Uterus (tissue), 2 donors: ENCODE measurements around the gene CEMIP.

Source experiments
- CTCF ChIP-seq, 4 experiments: fragments of 200-600 bp in 2 of 4; fragments of 450-650 bp in 2 of 4; sonication (generic) in 2 of 4; IDR thresholded peaks; one replicate each; pipeline ENCODE4 v1.5.1; 2016 to 2019; ENCODE audit warnings: antibody characterized with exemption in 4 of 4, mild to moderate bottlenecking in 2 of 4, moderate library complexity in 1 of 4
- POLR2A ChIP-seq, 2 donors: fragments of 450-650 bp; IDR thresholded peaks; one replicate each; pipeline ENCODE4 v1.6.1; 2016; ENCODE audit warnings: antibody characterized with exemption in 2 of 2, mild to moderate bottlenecking in 1 of 2, moderate library complexity in 1 of 2

GRCh38 chr15:80944818-80945217 is 165.6 kb downstream of the CEMIP start:
- TF ChIP-seq CTCF (IDR thresholded peaks at IDR 0.05) = no peak
- TF ChIP-seq POLR2A (IDR thresholded peaks at IDR 0.05) = no peak
